Measurements from ENCODE around the gene CDC42BPA.

Gene CDC42BPA

DNA sequence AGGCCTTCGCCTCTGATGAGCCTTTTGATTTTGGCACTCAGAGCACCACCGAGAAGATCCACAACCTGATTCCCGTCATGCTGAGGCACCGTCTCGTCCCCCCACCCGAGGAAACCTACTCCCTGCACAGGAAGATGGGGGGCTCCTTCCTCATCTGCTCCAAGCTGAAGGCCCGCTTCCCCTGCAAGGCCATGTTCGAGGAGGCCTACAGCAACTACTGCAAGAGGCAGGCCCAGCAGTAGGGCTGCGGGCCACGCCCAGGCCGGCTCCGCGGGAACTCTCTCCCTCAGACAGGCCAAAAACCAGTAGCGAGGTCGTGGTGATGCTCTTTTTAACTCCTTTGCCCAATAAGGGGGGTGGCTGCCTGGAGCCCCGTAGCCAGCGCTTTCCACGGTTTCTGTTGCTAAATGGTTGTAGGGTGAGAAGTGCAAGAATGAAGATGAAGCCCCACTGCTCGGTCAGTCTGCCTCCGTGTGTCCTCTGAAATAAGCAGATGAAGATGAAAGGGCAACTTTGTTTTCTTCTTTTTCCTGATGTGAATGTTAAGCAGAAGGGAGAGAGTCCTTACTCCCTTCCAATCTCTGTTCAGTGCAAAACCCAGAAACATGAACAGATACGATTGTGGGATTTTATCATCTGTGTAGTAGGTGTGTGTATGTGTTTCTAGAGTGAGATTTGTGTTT lies 331.7 kb downstream of the CDC42BPA start:
- FAIRE-seq (no peak), DNase-seq (ENCODE audit: insufficient read length, low spot score) (peak; percentile 13)
- TF ChIP-seq, protein P1, sequence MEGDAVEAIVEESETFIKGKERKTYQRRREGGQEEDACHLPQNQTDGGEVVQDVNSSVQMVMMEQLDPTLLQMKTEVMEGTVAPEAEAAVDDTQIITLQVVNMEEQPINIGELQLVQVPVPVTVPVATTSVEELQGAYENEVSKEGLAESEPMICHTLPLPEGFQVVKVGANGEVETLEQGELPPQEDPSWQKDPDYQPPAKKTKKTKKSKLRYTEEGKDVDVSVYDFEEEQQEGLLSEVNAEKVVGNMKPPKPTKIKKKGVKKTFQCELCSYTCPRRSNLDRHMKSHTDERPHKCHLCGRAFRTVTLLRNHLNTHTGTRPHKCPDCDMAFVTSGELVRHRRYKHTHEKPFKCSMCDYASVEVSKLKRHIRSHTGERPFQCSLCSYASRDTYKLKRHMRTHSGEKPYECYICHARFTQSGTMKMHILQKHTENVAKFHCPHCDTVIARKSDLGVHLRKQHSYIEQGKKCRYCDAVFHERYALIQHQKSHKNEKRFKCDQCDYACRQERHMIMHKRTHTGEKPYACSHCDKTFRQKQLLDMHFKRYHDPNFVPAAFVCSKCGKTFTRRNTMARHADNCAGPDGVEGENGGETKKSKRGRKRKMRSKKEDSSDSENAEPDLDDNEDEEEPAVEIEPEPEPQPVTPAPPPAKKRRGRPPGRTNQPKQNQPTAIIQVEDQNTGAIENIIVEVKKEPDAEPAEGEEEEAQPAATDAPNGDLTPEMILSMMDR (IDR thresholded peaks at IDR 0.05; ENCODE audit: insufficient read depth, missing control alignments): no peak

DNA sequence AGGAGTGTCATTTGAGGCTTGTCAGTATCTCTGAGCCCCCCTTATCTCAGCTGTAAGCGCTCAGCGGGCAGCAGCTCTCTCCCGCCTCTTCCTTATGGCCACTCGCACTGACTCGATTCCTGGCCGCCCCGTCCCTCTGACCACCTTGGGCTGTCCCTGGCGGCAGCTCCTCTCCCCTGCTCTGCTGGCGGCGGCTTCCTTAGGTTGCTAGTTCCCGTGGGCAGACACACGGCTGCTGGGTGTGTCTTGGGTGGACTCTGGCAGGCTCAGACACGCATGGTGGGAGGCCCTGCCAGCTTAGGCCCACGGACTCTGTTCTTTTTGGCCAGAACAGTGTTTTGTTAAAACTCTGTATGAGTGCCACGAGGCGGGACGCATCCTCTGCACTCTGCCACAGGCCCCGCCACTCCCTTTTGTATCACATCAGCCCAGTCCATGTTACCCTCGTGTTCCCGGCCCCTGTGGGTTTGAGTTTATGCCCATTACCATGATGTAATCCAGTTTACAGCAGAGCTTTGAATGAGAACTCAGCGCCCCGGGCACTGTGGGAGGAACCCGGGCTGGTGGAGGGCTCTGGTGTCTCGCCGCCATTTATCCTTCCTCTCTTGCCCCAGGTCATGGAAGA lies 332.3 kb downstream of the CDC42BPA start:
- TF ChIP-seq, protein P1 (IDR thresholded peaks at IDR 0.05; ENCODE audit: insufficient read depth, missing control alignments): no peak
- FAIRE-seq (no peak), DNase-seq (ENCODE audit: insufficient read length, low spot score) (peak; percentile 21)

DNA sequence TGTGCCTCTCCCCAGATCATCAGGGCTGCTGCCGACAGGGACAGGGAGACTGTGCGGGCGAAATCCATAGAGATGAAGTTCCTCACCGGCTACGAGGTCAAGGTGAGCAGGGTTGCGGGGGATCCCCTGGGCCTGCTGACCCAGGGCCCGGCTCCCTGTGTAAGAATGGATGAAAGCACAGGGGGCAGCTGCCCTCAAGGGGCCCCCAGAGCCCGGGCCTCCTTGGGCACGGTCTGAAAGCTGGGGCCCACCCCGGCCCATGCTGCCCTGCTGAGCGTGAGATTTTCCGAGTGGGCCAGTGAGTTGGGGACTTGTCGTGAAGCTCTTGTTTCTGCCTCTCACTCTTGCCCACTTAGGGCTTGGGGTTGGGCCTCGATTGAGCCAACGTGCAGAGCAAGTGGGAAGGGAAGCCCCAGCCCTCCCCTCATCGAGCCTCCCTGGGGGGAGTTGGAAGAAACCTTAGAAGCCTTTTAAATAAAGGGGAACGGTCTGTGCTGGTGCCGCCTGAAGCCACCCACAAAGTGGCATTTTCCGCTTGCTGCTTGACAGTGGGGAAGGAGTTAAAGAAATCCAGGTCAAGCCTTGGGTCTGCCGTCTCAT lies 333.0 kb downstream of the CDC42BPA start:
- FAIRE-seq (no peak), DNase-seq (ENCODE audit: insufficient read length, low spot score) (no peak)
- TF ChIP-seq, protein P1 (IDR thresholded peaks at IDR 0.05; ENCODE audit: insufficient read depth, missing control alignments): no peak

DNA sequence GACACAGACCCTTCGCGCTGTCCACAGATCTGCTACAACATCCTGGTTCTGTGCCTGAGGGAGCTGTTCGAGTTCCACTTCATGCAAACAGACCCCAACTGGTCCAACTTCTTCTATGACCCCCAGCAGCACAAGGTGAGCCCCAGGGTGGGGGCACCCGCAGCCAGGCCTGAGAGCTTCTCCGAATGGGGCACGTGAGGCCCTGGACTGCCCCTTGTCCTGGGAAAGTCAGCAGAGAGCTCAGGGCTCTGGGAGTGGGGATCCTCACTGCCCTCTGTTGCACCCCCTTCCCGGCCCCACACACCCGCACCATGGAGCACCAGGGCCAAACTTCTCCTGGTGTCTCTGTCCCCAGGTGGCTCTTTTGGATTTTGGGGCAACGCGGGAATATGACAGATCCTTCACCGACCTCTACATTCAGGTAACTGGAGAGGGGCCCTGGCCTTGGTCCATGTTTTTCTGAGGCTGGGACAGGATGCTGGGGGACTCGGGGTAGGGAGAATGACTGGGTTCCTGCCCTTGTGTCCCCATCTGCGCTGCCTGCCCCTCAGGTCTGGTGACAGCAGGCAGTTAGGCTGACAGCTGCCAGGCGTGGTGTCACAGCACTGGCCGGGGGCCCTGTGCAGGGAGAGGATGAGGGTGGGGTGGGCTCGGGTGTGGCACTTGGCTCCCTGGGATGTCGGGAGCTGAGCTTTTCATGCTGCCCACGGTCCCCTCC lies 333.6 kb downstream of the CDC42BPA start:
- DNase-seq (ENCODE audit: insufficient read length, low spot score) (peak; percentile 28), FAIRE-seq (no peak)
- TF ChIP-seq, protein P1 (IDR thresholded peaks at IDR 0.05; ENCODE audit: insufficient read depth, missing control alignments): no peak

DNA sequence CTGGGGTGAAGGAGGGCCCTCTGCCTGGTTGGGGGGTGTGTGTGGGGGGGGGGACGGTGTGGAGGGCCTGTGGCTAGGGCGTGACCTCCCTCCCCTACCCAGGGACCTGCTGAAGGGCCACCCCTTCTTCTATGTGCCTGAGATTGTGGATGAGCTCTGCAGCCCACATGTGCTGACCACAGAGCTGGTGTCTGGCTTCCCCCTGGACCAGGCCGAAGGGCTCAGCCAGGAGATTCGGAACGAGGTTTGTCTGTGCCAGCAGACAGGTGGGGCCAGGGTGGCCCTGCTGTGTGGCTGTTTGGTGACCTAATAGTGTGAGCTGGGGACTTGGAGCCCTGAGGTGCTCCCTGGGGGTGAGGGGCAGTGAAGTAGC lies 334.3 kb downstream of the CDC42BPA start:
- FAIRE-seq: no peak
- TF ChIP-seq, protein P1 (IDR thresholded peaks at IDR 0.05; ENCODE audit: insufficient read depth, missing control alignments): no peak
- peak; percentile 17 for DNase-seq (ENCODE audit: insufficient read length, low spot score)

DNA sequence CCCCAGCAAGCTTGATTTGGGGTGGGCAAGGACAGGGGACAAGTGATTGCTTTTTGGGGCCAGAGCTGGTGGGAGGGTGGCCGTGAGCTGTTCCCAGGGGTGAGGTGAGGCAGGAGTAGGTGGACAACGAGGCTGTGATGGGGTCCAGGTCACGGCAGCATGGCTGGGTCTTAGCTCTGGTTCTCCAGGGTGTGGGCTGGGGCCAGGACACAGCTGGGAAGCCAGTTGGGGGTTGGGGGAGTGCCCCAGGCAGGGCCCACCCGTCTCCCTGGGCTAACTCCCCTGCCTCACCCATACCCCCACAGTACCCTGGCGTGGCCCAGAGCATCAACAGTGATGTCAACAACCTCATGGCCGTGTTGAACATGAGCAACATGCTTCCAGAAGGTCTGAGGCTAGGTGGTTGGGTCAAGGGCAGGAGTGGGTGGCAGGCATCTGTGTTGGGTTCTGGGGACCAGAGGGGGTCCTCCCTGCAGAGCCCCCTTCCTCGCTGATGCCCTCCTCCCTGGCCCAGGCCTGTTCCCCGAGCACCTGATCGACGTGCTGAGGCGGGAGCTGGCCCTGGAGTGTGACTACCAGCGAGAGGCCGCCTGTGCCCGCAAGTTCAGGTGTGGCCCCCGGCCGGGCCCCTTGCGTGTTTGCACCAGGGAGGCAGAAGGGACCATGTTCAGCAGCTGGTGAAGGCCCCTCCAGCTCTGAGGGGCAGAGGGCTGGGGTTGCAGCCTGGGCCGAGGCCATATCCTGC lies 334.9 kb downstream of the CDC42BPA start:
- TF ChIP-seq, protein P1 (IDR thresholded peaks at IDR 0.05; ENCODE audit: insufficient read depth, missing control alignments): no peak
- FAIRE-seq: no peak

More for the DNA sequence above, 334.9 kb downstream of the CDC42BPA start:
- peak; percentile 20 for DNase-seq (ENCODE audit: insufficient read length, low spot score)
